GM12865 (cell line): ENCODE data around the gene KCNH5.
"Not testable (repeated sequence)": the region's sequence is repeated elsewhere in the genome, so short reads cannot be mapped to it uniquely, and the experiment has no call there.

ENCODE experiments used
- DNase-seq: peaks from one replicate; pipeline ENCODE4 v3.0.0; 2010; ENCODE audit warnings: low read depth
- H3K4me3 ChIP-seq: 2 replicates; pipeline ENCODE4 v1.5.1; 2011; ENCODE audit warnings: mild to moderate bottlenecking, low read depth, low read length, control low read depth
- CTCF ChIP-seq: IDR thresholded peaks from 2 replicates; pipeline ENCODE4 v1.5.1; 2011; ENCODE audit warnings: low read length, control low read depth, low read depth, inconsistent platforms; ENCODE audit not compliant: insufficient read depth; ENCODE audit errors: missing control alignments

The KCNH5 gene

DNA sequence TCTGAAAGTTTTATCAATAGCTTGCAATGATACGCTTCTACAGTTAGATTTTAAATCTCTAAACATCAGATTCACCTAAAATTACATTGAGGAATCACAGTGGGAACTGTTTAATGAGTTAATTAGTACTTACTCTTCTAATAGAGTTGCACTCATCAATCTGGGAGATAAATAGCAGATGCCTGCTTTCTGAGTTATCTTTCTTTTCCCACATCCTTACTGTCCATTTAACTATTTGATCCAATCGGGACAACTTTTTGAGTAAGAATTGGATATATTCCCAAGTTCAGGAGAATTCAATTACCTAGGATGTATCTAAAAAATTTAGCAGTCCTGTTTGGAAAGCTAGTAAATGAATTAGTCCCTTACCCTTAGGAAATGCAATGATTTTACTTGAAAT is 162.3 kb downstream of the KCNH5 start:
- DNase-seq: no peak
- no peak overlapping the region for H3K4me3 ChIP-seq
- no peak for TF ChIP-seq CTCF

GRCh38 chr14:62866376-62866775 is 178.9 kb downstream of the KCNH5 start:
- DNase-seq: no peak
- no peak for TF ChIP-seq CTCF
- H3K4me3 ChIP-seq: no peak overlapping the region

DNA sequence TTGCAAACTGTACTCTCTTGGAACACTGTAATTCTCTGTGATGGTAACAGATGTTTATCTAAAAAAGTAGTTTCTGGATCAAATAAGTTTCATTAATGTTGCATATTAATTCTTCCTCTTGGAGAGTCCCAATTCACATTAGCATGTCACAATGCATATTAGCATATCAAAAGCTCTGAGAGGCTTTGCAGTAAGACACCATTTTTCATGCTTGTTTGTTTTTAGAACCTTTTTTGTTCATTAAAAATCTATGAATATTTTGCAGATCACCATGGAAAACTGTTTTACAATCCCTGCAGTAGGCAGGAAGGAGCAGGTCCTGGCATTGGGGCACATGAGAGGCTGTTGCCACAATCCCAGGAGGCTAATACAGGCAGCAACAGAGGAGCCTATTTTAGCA is 180.7 kb downstream of the KCNH5 start:
- TF ChIP-seq CTCF: no peak
- no peak for DNase-seq
- no peak overlapping the region for H3K4me3 ChIP-seq

GRCh38 chr14:62858011-62858410 is 187.2 kb downstream of the KCNH5 start:
- H3K4me3 ChIP-seq, DNase-seq: not testable (repeated sequence)

GRCh38 chr14:62854951-62855350 is 190.3 kb downstream of the KCNH5 start:
- H3K4me3 ChIP-seq: no peak overlapping the region
- TF ChIP-seq CTCF: no peak
- DNase-seq: no peak

DNA sequence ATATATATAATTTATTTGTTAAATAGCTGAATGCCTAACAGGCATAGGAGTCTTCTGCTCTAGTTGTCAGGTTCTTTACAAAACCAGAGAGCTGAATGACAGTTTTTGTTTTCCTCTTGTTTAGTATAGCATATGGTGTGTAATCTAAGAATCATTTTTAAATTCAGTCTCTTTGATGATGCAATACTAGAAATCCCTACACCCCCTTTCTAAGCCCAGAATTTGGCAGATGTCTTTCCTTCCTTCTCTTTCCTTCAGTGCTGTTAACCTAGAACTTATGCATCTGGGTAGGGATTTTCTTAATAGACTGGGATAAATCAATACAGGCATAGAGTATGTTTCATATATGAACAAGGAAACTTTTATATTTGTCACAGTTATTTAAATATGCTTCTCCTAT is 198.1 kb downstream of the KCNH5 start:
- TF ChIP-seq CTCF: no peak
- DNase-seq: no peak
- no peak overlapping the region for H3K4me3 ChIP-seq

GRCh38 chr14:62844546-62844945 is 200.7 kb downstream of the KCNH5 start:
- TF ChIP-seq CTCF: no peak
- no peak overlapping the region for H3K4me3 ChIP-seq
- DNase-seq: no peak

GRCh38 chr14:62824086-62824485 is 221.2 kb downstream of the KCNH5 start:
- no peak for DNase-seq
- no peak for TF ChIP-seq CTCF
- H3K4me3 ChIP-seq: no peak overlapping the region
